T-helper 1 cell treated with Interleukin-12 subunit alpha and Interleukin-12 subunit beta and Interleukin-4 antibody, amounts not matched to agents 30 μg/mL and 1 μg/mL, for 36 hours (primary cell): ENCODE measurements around the gene SLC9A4.

Experiments used
- H3K27ac Mint-ChIP-seq: one replicate; pipeline ENCODE4 v1.8.0; 2021; ENCODE audit warnings: mild to moderate bottlenecking, mixed read lengths
- H3K27me3 Mint-ChIP-seq: one replicate; pipeline ENCODE4 v1.8.0; 2021; ENCODE audit warnings: low read depth, mixed read lengths
- H3K36me3 Mint-ChIP-seq: one replicate; pipeline ENCODE4 v1.8.0; 2021; ENCODE audit warnings: low read depth, mixed read lengths
- H3K4me1 Mint-ChIP-seq: one replicate; pipeline ENCODE4 v1.8.0; 2021; ENCODE audit warnings: low read depth, mixed read lengths
- H3K4me3 Mint-ChIP-seq: one replicate; pipeline ENCODE4 v1.8.0; 2021; ENCODE audit warnings: mild to moderate bottlenecking, moderate library complexity, mixed read lengths
- H3K9me3 Mint-ChIP-seq: one replicate; pipeline ENCODE4 v1.8.0; 2021; ENCODE audit warnings: mixed read lengths

Gene SLC9A4

DNA sequence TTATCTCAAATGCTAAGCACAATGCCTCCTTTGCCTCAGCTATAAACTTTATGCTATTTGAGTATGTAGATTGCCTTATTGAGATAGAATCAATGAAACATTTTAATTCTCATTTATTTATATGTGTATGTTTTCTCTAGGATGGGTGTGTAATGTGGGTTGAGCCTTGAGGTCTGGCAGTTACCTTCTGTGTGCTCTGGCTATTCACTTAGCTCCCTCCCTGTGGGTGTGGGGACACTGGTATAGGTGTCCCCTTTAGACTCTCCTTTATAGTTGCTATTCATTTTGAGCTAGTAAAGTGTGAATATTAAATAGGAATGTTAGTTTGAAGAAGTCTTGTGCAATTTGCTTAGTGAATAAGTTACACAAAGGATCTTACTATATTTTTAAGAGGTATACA, 1.8 kb downstream of the SLC9A4 start:
- Mint-ChIP-seq H3K27ac (no peak overlapping the region), H3K27me3 (peaks cover 47% of the 10 kb centered on the region), H3K9me3 (peaks cover 5% of the 10 kb centered on the region), H3K4me3 (no peak overlapping the region), H3K36me3 (peaks cover 2% of the 10 kb centered on the region), H3K4me1 (no peaks in the 10 kb centered on the region)

DNA sequence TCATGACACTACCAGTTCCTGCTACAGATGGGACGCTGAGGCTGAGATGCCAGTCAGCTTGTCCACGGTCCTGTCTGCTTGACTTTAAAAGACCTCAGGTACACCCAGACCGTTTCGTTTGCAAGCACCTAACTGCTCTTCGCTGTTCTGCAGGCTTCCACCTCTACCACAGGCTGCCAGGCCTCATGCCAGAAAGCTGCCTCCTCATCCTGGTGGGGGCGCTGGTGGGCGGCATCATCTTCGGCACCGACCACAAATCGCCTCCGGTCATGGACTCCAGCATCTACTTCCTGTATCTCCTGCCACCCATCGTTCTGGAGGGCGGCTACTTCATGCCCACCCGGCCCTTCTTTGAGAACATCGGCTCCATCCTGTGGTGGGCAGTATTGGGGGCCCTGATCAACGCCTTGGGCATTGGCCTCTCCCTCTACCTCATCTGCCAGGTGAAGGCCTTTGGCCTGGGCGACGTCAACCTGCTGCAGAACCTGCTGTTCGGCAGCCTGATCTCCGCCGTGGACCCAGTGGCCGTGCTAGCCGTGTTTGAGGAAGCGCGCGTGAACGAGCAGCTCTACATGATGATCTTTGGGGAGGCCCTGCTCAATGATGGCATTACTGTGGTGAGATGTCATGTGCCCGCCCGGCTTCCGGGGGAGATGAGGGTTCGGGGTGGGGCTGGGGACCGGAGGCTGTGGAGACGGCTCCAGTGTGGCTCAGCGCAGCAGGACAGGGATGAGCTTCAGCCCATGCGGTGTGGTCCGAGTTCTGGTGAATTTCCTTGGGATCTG, 5.9 kb downstream of the SLC9A4 start:
- Mint-ChIP-seq H3K27ac (no peak overlapping the region), H3K4me1 (no peaks in the 10 kb centered on the region), H3K36me3 (no peaks in the 10 kb centered on the region), H3K27me3 (peaks cover 37% of the 10 kb centered on the region), H3K9me3 (no peaks in the 10 kb centered on the region), H3K4me3 (no peak overlapping the region)

DNA sequence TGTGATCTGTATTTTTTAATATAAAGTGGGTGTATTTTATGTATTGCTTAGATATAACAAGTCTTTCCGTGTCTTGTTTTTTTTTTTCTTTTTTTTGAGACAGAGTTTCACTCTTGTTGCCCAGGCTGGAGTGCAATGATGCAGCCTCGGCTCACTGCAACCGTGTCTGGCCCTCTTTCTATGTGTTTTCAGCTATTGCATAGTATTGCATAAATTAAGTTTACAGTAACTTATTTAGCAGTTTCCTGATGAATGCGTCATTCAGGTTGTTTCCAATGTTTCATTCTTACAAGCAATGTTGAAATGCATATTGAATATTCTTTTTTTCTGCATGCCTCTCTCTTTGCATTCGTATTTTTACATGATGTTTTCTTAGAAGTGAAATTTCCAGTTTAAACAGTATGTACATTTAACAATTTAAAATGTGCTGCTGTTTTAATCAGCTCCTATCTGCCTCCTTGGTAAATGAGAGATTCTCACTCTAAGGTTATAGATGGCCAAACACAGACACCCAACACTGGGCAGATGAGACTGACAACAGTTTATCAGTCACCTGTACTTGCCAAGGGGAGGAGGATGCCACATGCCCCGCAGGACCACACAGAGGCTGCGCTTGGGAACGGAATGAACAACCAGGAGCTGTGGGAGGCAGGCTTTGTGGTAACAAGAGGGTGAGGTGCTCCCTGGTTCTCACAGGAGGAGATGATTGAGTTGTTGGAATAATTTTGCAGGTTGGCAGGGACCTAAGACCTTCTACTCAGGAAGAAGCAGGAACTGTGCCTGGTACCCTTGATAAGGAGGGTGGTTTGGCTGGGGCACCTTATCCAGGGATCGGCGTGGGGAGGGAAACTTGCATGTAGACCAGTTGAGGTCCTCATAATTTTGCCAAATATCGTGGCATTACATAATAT, 7.5 kb downstream of the SLC9A4 start:
- Mint-ChIP-seq H3K9me3 (no peaks in the 10 kb centered on the region), H3K27me3 (peaks cover 21% of the 10 kb centered on the region), H3K4me1 (no peaks in the 10 kb centered on the region), H3K27ac (no peak overlapping the region), H3K36me3 (no peaks in the 10 kb centered on the region), H3K4me3 (no peak overlapping the region)

DNA sequence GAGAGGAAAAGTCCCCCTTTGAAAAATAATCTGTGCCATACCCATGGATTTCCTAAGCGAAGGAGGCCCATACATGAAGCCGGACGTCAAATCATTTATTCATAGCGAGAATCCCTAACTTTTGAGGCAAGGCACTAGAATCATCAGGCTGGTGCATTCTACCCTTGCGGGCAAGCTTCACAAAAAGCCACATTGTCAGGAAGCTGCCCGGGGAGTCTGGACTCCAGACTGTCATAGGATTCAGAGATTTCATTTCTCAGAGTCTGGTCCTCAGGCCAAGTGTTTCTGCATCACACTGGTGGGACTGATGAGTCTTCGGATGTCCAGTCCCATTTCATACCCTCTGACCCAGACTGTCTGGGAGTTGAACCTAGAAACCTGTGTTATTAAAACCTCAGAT, 8.9 kb downstream of the SLC9A4 start:
- H3K4me1 Mint-ChIP-seq, result no peaks in the 10 kb centered on the region
- H3K36me3 Mint-ChIP-seq, result no peaks in the 10 kb centered on the region
- H3K27ac Mint-ChIP-seq, result no peak overlapping the region
- no peaks in the 10 kb centered on the region for H3K9me3 Mint-ChIP-seq
- H3K4me3 Mint-ChIP-seq, result no peak overlapping the region
- H3K27me3 Mint-ChIP-seq, result peaks cover 16% of the 10 kb centered on the region

DNA sequence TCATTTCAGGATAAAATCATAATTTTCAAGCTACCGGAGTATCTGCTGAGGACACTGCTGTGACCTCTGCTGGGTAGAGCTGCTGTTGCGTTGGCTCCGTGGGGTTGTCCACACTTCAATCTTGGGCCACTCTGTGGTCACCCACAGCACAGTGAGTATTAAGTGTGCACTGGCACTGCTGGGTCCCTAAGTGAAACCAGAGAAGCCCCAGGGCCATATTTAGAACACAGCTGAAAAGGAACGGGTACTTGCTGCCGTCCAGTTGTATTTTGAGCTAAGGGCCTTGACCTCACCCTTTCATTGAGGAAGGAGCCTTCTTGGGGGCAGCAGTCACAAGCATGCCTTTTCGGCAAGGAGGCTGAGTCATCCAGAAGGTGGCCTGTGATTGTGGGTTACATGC, 10.1 kb downstream of the SLC9A4 start:
- Mint-ChIP-seq H3K27ac (no peak overlapping the region), H3K4me3 (no peak overlapping the region), H3K36me3 (no peaks in the 10 kb centered on the region), H3K27me3 (peaks cover 11% of the 10 kb centered on the region), H3K4me1 (no peaks in the 10 kb centered on the region), H3K9me3 (no peaks in the 10 kb centered on the region)

DNA sequence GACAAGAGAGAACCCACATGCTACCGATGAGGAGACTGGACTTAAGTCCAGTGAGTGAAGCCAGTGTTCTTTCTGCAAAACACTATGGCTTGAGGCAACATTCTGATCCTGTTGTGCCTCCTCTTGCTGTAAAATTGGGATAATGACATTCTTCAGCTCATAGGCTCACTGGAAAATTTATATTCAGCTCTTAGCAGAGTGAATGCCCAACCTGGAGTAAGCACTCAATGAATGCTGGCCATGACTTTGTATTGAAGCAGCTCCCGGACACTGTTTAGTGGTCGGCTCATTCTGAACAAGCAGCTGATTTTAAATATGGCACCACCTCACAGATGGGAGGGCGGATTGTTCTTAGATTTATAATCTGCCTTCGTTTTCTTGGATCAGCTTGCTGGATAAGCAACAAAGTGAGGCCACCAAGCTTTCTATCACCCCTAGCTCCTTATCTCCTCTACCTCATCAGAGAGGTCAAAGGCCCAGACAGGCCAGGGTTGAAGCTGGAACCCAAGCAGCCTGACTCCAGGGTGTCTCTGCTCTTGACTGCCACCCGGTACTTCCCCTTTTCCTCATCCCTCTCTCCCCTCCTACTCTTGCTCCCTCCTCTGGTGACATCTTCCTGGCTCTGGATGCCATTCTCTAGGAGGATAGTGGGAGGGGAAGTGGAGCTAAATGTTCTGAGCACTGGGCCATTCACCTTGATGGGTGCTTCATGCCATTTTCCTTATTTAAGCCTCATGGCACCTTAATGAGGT, 11.5 kb downstream of the SLC9A4 start:
- no peaks in the 10 kb centered on the region for H3K9me3 Mint-ChIP-seq
- peaks cover under 1% of the 10 kb centered on the region for H3K4me1 Mint-ChIP-seq
- H3K27ac Mint-ChIP-seq, result no peak overlapping the region
- H3K27me3 Mint-ChIP-seq, result peaks cover 12% of the 10 kb centered on the region
- no peaks in the 10 kb centered on the region for H3K36me3 Mint-ChIP-seq
- H3K4me3 Mint-ChIP-seq, result no peak overlapping the region

DNA sequence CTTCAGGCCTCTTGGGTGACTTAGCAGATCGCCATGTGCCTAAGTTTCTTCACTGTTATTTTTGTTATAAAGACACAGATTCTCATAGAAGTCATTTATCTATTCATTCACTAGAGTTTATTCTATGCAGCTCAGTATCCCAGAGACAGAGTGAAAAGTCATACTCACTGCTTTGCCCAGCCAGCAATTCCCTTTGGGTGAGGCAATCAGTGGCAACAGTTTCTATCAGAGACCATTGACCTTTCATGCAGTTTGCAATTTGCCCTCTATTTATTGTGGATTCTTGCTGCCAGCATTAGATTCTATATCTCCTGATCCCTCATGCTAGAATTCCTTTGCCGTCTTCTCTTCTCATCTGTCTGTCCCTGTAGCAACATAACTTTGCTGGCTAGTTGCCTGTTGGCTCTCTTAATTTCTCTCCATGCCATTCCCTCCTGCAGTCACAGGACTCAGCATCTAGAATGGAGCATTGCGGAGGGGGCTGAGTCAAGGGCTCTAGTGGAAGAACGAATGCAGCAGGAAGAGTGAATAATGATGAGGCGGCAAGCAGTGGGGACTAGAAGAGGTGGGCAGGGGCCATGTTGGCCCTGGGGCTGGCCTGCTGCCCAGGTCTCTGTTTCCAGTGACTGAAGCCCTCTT, 12.2 kb downstream of the SLC9A4 start:
- peaks cover 16% of the 10 kb centered on the region for H3K27me3 Mint-ChIP-seq
- no peaks in the 10 kb centered on the region for H3K9me3 Mint-ChIP-seq
- H3K27ac Mint-ChIP-seq, result no peak overlapping the region
- H3K4me3 Mint-ChIP-seq, result no peak overlapping the region
- no peaks in the 10 kb centered on the region for H3K36me3 Mint-ChIP-seq
- peaks cover 6% of the 10 kb centered on the region for H3K4me1 Mint-ChIP-seq

DNA sequence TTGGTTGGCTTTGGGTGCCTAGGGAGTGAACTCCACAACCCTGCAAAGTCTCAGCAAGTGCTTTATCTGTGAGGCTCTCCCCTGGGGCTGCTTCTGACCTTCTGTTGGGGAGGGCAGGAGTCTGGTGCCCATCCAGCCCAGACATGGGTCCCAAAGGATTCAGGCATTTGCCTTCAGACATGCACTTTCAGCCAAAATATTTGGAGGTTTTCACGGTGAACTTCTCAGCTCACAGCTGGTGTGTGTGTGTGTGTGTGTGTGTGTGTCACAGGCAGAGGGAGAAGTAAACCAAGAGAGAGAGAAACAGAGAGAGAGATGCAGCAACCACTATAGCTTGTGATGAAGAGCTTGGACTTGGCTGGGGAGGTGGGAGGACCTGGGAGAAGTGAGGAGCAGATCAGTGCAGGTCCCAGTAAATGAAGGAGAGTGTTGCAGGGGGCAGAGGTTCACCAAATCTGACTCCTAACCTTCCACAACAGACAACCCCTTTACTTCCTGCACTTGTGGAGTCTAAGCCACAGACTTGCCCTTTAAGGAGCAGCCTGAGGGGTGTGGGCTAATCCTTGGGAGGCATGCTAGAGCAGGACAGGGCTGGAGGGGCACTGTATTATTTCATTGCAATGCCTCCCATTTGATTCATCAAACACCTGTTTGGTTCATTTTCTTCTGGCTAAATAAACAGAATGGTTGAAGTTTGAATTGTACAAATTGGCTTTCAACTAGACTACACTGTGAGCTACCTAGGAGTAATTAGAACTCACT, 14.1 kb downstream of the SLC9A4 start:
- H3K4me3 Mint-ChIP-seq, result no peak overlapping the region
- H3K36me3 Mint-ChIP-seq, result no peaks in the 10 kb centered on the region
- H3K27ac Mint-ChIP-seq, result no peak overlapping the region
- H3K4me1 Mint-ChIP-seq, result peaks cover 6% of the 10 kb centered on the region
- peaks cover 11% of the 10 kb centered on the region for H3K27me3 Mint-ChIP-seq
- no peaks in the 10 kb centered on the region for H3K9me3 Mint-ChIP-seq

DNA sequence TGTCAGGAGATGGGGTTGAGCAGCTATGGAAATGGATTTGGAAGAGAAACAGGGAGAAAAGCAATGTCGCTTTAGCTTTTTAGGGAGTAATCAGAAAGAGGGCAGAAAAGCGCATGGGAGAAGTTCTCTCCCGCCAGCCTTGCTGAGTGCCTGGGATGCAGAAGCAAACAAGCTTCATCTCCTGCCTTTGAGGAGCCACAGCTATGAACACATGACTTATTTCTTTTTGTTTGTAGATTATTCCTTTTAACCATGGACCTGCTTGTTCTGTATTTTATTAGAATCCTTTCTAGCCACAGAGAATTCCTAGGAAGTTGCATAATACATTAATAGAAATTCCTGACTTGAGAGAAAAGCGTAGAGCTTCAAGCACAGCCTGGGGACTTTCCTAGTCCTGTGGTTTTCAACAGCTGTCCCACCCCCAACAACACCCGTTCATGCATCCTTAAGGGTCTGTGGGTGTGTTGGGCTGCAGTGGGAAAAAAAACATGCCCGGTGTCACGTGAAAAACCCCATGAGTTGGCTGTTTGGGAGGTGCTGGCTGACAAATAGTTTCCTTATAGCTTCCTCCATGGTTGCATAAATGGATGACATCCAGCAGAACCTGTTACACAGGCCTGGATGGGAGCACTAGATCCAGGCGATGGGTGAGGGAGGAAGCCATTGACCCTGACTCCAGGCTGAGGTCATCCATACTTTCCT, 14.9 kb downstream of the SLC9A4 start:
- Mint-ChIP-seq H3K9me3 (peaks cover 2% of the 10 kb centered on the region), H3K4me3 (no peak overlapping the region), H3K36me3 (no peaks in the 10 kb centered on the region), H3K4me1 (peaks cover 6% of the 10 kb centered on the region), H3K27ac (no peak overlapping the region), H3K27me3 (peaks cover 11% of the 10 kb centered on the region)

DNA sequence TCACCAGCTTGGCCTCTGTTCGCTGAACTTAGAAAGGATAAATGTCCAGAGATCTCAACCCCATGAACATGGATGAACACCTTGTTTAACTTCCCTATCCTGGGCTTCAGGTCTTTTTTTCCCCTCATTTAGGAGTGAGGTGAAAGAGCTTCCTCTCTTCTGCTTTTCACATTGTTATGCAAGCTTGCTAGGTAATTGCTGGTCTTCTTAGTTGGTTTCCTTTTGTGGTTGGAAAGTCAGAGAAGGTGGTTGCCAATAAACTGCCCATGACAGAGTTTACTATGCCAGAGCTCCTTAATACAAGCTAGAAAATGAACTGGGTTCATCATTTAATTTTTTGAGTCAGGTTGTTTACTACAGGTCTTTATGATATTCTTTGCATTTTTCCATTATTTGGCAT, 16.6 kb downstream of the SLC9A4 start:
- H3K36me3 Mint-ChIP-seq, result peaks cover 1% of the 10 kb centered on the region
- H3K4me1 Mint-ChIP-seq, result peaks cover 6% of the 10 kb centered on the region
- no peak overlapping the region for H3K27ac Mint-ChIP-seq
- H3K27me3 Mint-ChIP-seq, result peaks cover 8% of the 10 kb centered on the region
- H3K9me3 Mint-ChIP-seq, result peaks cover 6% of the 10 kb centered on the region
- H3K4me3 Mint-ChIP-seq, result no peak overlapping the region

DNA sequence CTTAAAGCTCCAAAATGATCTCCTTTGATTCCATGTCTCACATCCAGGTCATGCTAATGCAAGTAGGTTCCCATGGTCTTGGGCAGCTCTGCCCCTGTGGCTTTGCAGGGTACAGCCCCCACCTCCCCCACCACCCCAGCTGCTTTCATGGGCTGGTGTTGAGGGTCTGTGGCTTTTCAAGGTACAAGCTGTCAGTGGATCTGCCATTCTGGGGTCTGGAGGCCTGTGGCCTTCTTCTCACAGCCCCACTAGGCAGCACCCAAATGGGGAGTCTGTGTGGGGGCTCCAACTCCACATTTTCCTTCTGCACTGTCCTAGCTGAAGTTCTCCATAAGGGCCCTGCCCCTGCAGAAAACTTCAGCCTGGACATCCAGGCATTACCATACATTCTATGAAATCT, 19.0 kb downstream of the SLC9A4 start:
- H3K36me3 Mint-ChIP-seq, result peaks cover 1% of the 10 kb centered on the region
- peaks cover 20% of the 10 kb centered on the region for H3K27me3 Mint-ChIP-seq

DNA sequence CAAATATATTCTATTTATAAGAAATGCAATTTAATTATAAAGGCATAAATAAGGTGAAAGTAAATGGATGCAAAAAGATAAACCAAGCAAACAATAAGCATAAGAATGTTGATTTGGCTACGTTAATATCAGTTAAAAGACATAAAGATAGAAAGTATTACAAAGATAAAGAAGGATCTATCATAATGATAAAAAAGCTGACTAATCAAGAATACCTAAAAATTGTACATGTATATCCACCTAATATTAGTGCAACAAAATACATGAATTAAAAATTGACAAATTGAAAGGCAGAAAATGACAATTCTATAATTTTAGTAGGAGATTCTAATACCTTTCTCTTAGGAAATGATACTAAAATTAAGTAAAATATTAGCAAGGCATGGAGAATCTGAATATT, 21.5 kb downstream of the SLC9A4 start:
- H3K9me3 Mint-ChIP-seq, result peaks cover 6% of the 10 kb centered on the region
- no peak overlapping the region for H3K27ac Mint-ChIP-seq
- peaks cover 20% of the 10 kb centered on the region for H3K27me3 Mint-ChIP-seq
- H3K4me1 Mint-ChIP-seq, result peaks cover 6% of the 10 kb centered on the region
- H3K36me3 Mint-ChIP-seq, result peaks cover 1% of the 10 kb centered on the region
- no peak overlapping the region for H3K4me3 Mint-ChIP-seq

More for the DNA sequence above, 19.0 kb downstream of the SLC9A4 start:
- no peak overlapping the region for H3K4me3 Mint-ChIP-seq
- H3K9me3 Mint-ChIP-seq, result peaks cover 6% of the 10 kb centered on the region
- peaks cover 6% of the 10 kb centered on the region for H3K4me1 Mint-ChIP-seq
- no peak overlapping the region for H3K27ac Mint-ChIP-seq

DNA sequence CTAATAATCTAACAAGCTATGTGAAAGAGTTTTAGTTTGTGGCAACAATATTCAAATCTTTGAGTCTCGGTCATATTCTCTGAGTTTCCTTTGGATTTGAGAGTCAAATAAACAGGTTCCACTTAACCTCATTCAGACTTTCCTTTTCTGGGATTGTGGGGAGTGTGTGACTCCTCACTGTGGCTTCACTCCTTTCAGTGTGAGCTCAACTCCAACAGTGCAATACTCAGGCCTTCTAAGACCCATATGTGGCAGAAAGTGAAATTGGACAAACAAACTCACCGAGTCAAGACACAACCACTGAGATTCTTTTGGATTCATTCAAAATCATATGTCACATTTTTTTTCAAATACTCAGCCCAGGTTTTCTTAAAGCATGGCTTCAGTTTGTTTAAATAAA, 25.4 kb downstream of the SLC9A4 start:
- H3K4me1 Mint-ChIP-seq, result peaks cover 1% of the 10 kb centered on the region
- H3K9me3 Mint-ChIP-seq, result no peaks in the 10 kb centered on the region
- H3K27ac Mint-ChIP-seq, result no peak overlapping the region
- H3K27me3 Mint-ChIP-seq, result peaks cover 18% of the 10 kb centered on the region
- no peak overlapping the region for H3K4me3 Mint-ChIP-seq
- peaks cover 1% of the 10 kb centered on the region for H3K36me3 Mint-ChIP-seq
